Activated CD4-positive, alpha-beta T cell treated with anti-CD3 and anti-CD28 coated beads, Interleukin-2, amount 50 U/mL, for 4 hours (primary cell): ENCODE results near the gene LCE2D.

ENCODE experiments used
- DNase-seq, 2 experiments: peaks; one replicate each; pipeline ENCODE4 v3.0.0-alpha.2; 2020

LCE2D gene

DNA sequence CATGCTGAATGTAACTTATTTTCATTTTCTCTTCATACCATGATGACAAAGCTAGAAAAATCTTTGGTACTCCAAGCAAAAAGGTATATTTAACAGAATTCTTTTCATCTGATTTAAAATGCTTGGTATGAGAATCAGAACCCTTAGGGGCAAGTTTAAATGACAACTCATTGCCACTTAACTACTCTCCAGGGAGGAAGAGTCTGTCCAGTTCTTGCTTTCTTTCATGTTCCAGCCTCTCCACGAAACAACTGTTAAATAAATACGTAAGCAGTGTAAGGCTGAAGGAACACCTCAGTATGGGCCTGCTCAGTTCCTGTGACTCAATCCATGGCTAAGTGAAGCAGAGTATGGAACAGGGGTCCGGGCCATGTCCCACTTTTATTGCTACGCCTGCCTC lies 36.6 kb downstream of the LCE2D start:
- DNase-seq, result no peak

DNA sequence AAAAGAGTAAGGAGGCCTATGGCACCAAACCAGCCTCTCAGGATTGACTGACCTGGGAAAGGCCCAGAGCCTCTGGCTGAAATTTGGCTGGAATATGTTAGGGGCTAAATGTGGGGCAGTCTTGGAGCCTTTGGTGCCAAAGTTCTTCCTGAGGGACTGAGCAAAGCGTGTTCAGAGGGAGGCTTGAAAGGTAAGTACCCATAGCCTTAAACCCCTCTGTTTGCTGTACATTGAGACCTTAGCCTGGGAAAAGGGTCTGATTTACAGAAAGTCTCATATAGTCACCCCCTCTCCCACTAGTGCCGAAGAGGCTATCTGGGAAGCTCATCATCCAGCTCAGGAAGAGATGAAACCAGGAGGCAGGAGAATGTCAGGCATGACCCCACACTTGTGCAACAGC lies 44.7 kb downstream of the LCE2D start, which contains the start of gene LCE4A:
Gene LCE4A, plus strand, starts transcription at position 301 of the 400 bp plus-strand sequence. CDS start 916 bp downstream, outside the sequence.
- DNase-seq, result no peak
